ENCODE measurements around the gene KRT8. TPM values are rescaled to one million over a fixed set of nuclear protein-coding genes. Genes with fewer than 3 reads are reported as not detected.

The KRT8 gene
- total RNA-seq, 1 donor from 2014 or later = 18.6 TPM

- TF ChIP-seq CTCF (IDR thresholded peaks at IDR 0.05) = no peak
- H3K9me3 Mint-ChIP-seq (ENCODE audit: unreplicated experiment) = no peaks in the 10 kb centered on the region
- H3K36me3 Mint-ChIP-seq (ENCODE audit: unreplicated experiment) = no peaks in the 10 kb centered on the region
- H3K27me3 Mint-ChIP-seq (ENCODE audit: unreplicated experiment) = no peaks in the 10 kb centered on the region
- no peak for DNase-seq (ENCODE audit: extremely low spot score, unreplicated experiment)
- no peak overlapping the region for H3K4me3 Mint-ChIP-seq (ENCODE audit: unreplicated experiment)
- no peak overlapping the region for H3K27ac Mint-ChIP-seq (ENCODE audit: unreplicated experiment)
- H3K4me1 Mint-ChIP-seq (ENCODE audit: unreplicated experiment) = peaks cover 7% of the 10 kb centered on the region
Observed at GRCh38 chr12:52909331-52909730, 4.5 kb upstream of the KRT8 start.

- Mint-ChIP-seq H3K27me3 (ENCODE audit: unreplicated experiment) (no peaks in the 10 kb centered on the region), H3K9me3 (ENCODE audit: unreplicated experiment) (no peaks in the 10 kb centered on the region), H3K27ac (ENCODE audit: unreplicated experiment) (no peak overlapping the region), H3K4me3 (ENCODE audit: unreplicated experiment) (no peak overlapping the region), H3K4me1 (ENCODE audit: unreplicated experiment) (peaks cover 16% of the 10 kb centered on the region), H3K36me3 (ENCODE audit: unreplicated experiment) (no peaks in the 10 kb centered on the region)
- no peak for TF ChIP-seq CTCF (IDR thresholded peaks at IDR 0.05)
- DNase-seq (ENCODE audit: extremely low spot score, unreplicated experiment) = no peak
Observed at GRCh38 chr12:52907092-52907810, 2.4 kb upstream of the KRT8 start.

- no peaks in the 10 kb centered on the region for H3K27me3 Mint-ChIP-seq (ENCODE audit: unreplicated experiment)
Observed at GRCh38 chr12:52906191-52906601, 1.3 kb upstream of the KRT8 start.

GRCh38 chr12:52903855-52904508 lies 894 bp downstream of the KRT8 start:
- no peaks in the 10 kb centered on the region for H3K27me3 Mint-ChIP-seq (ENCODE audit: unreplicated experiment)
- peak overlapping the region; percentile 49 for H3K4me3 Mint-ChIP-seq (ENCODE audit: unreplicated experiment)
- H3K27ac Mint-ChIP-seq (ENCODE audit: unreplicated experiment) = peak overlapping the region; percentile 74
- no peaks in the 10 kb centered on the region for H3K9me3 Mint-ChIP-seq (ENCODE audit: unreplicated experiment)
- no peak for DNase-seq (ENCODE audit: extremely low spot score, unreplicated experiment)
- TF ChIP-seq CTCF (IDR thresholded peaks at IDR 0.05) = no peak
- no peaks in the 10 kb centered on the region for H3K36me3 Mint-ChIP-seq (ENCODE audit: unreplicated experiment)
- peaks cover 16% of the 10 kb centered on the region for H3K4me1 Mint-ChIP-seq (ENCODE audit: unreplicated experiment)

More at GRCh38 chr12:52906191-52906601, 1.3 kb upstream of the KRT8 start:
- Mint-ChIP-seq H3K36me3 (ENCODE audit: unreplicated experiment) (no peaks in the 10 kb centered on the region), H3K4me1 (ENCODE audit: unreplicated experiment) (peaks cover 16% of the 10 kb centered on the region), H3K4me3 (ENCODE audit: unreplicated experiment) (no peak overlapping the region), H3K27ac (ENCODE audit: unreplicated experiment) (no peak overlapping the region), H3K9me3 (ENCODE audit: unreplicated experiment) (no peaks in the 10 kb centered on the region)
- TF ChIP-seq CTCF (IDR thresholded peaks at IDR 0.05) = no peak
- no peak for DNase-seq (ENCODE audit: extremely low spot score, unreplicated experiment)

- Mint-ChIP-seq H3K27me3 (ENCODE audit: unreplicated experiment) (no peaks in the 10 kb centered on the region), H3K27ac (ENCODE audit: unreplicated experiment) (no peak overlapping the region), H3K4me3 (ENCODE audit: unreplicated experiment) (peak overlapping the region; percentile 60), H3K36me3 (ENCODE audit: unreplicated experiment) (no peaks in the 10 kb centered on the region), H3K4me1 (ENCODE audit: unreplicated experiment) (peaks cover 16% of the 10 kb centered on the region), H3K9me3 (ENCODE audit: unreplicated experiment) (no peaks in the 10 kb centered on the region)
- DNase-seq (ENCODE audit: extremely low spot score, unreplicated experiment) = peak; percentile 92
- no peak for TF ChIP-seq CTCF (IDR thresholded peaks at IDR 0.05)
Observed at GRCh38 chr12:52903285-52903854, 1.5 kb downstream of the KRT8 start.

All from osteocyte (in vitro differentiated cells).